Stomach (tissue), 9 donors: ENCODE data around the gene PIANP. TPM values are rescaled to one million over a fixed set of nuclear protein-coding genes. Genes with fewer than 3 reads are reported as not detected.
"Not testable (repeated sequence)": the region's sequence is repeated elsewhere in the genome, so short reads cannot be mapped to it uniquely, and the experiment has no call there.

Source experiments
- DNase-seq, 2 donors: peaks; one replicate each; pipeline versions ENCODE4 v3.0.0 to v3.0.0-alpha.2; 2013 to 2019
- H3K27ac ChIP-seq, 5 donors: fragments of 200-600 bp in 4 of 5; sonication (generic) in 4 of 5; one replicate each; pipeline ENCODE4 v1.5.1; 2013 to 2019; ENCODE audit warnings: mild to moderate bottlenecking in 1 of 5, moderate library complexity in 1 of 5
- H3K27me3 ChIP-seq, 3 donors: fragments of 200-600 bp; sonication (generic); one replicate each; pipeline ENCODE4 v1.5.1; 2017 to 2019; ENCODE audit warnings: mixed run types in 1 of 3
- H3K36me3 ChIP-seq, 4 donors: fragments of 200-600 bp; sonication (generic); 1 replicate in 3 of 4; 2 replicates in 1 of 4; pipeline ENCODE4 v1.5.1; 2016 to 2019
- H3K4me1 ChIP-seq, 4 donors: fragments of 200-600 bp; sonication (generic); one replicate each; pipeline ENCODE4 v1.5.1; 2016 to 2019
- H3K4me3 ChIP-seq, 4 donors: fragments of 200-600 bp; sonication (generic) in 3 of 4; one replicate each; pipeline ENCODE4 v1.5.1; 2016 to 2019; ENCODE audit warnings: mild to moderate bottlenecking in 1 of 4
- H3K9me3 ChIP-seq, 4 donors: fragments of 200-600 bp; sonication (generic); one replicate each; pipeline ENCODE4 v1.5.1; 2016 to 2019
- CTCF ChIP-seq, 7 experiments: fragments of 450-650 bp in 4 of 7; fragments of 200-600 bp in 3 of 7; sonication (generic) in 3 of 7; IDR thresholded peaks; one replicate each; pipeline ENCODE4 v1.5.1; 2016 to 2019; ENCODE audit warnings: antibody characterized with exemption in 7 of 7, control low read depth in 2 of 7, mild to moderate bottlenecking in 1 of 7
- EP300 ChIP-seq: sonication (generic); formaldehyde crosslinking; IDR thresholded peaks from one replicate; pipeline ENCODE4 v1.6.1; 2017; ENCODE audit warnings: antibody characterized with exemption
- POLR2A ChIP-seq, 4 donors: fragments of 450-650 bp; IDR thresholded peaks; one replicate each; pipeline ENCODE4 v1.6.1; 2016; ENCODE audit warnings: antibody characterized with exemption in 4 of 4, control low read depth in 2 of 4, mild to moderate bottlenecking in 1 of 4, moderate library complexity in 1 of 4
- POLR2AphosphoS5 ChIP-seq, 3 donors: sonication (generic); formaldehyde crosslinking; IDR thresholded peaks; one replicate each; pipeline ENCODE4 v1.6.1; 2016; ENCODE audit warnings: antibody characterized with exemption in 3 of 3
- WGBS, 5 donors: extraction: QIAGEN DNeasy Blood & Tissue Kit in 3 of 5; methylation state at CpG; one replicate each; pipeline versions ENCODE4 v1.1.5 to v1.1.7; 2013 to 2018; 5-methylcytosine and 5-hydroxymethylcytosine counted together
- intact Hi-C: fragments of 100-400 bp; cut with DNase I; formaldehyde crosslinking; loops from one replicate; pipeline ENCODE4 v1.15.1; 2023; ENCODE audit warnings: low total_unique reads
- polyA plus RNA-seq, 3 donors: library from polyadenylated mRNA; stranded (reverse); fragments of 200-250 nt; gene quantifications; one replicate each; pipeline ENCODE4 v1.2.3, GENCODE V29; 2013
- total RNA-seq, 5 donors: library from RNA; depleted of rRNA; stranded (reverse); fragments of >200 nt; gene quantifications; one replicate each; pipeline versions ENCODE4 v1.1.0 to v1.2.3, GENCODE V29; 2014 to 2016
- donor health status: healthy with polysubstance abuse.
- donor health status: Bipolar disorder and iron deficiency.
- donor health status: healthy.

Gene PIANP
- total and polyA plus RNA-seq, 8 donors: 0.14 to 1.7 (median 0.50) TPM; not detected in 3

DNA sequence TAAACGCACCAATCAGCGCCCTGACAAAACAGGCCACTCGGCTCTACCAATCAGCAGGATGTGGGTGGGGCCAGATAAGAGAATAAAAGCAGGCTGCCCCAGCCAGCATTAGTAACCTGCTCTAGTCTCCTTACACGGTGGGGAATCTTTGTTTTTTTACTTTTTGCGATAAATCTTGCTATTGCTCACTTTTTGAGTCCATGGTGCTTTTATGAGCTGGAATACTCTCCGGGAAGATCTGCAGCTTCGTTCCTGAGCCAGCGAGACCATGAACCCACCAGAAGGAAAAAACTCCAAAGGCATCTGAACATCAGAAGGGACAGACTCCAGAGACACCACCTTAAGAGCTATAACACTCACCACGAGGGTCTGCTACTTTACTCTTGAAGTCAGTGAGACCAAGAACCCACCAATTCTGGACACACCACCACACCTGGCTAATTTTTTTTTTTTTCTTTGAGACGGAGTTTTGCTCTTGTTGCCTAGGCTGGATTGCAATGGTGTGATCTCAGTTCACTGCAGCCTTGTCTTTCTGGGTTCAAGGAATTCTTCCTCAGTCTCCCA is 16.3 kb upstream of the PIANP start:
- intact Hi-C loops: no loop called here
- peaks cover 0 to 49% (median 0%) of the 10 kb centered on the region in 3 donors for H3K27me3 ChIP-seq
- no peak for DNase-seq
- H3K27ac ChIP-seq: no peak overlapping the region
- H3K9me3 ChIP-seq: no peaks in the 10 kb centered on the region
- no peak overlapping the region for H3K4me3 ChIP-seq
- H3K4me1 ChIP-seq: no peaks in the 10 kb centered on the region
- H3K36me3 ChIP-seq: no peaks in the 10 kb centered on the region
- 64 to 79% (median 73%) methylated on average over 8 to 10 of the region's 10 CpGs for WGBS, 5 donors
- TF ChIP-seq EP300 (no peak), POLR2A (IDR thresholded peaks at IDR 0.05) (no peak), POLR2AphosphoS5 (IDR thresholded peaks at IDR 0.05) (no peak), CTCF (IDR thresholded peaks at IDR 0.05) (no peak)

GRCh38 chr12:6716031-6716873 is 15.6 kb upstream of the PIANP start:
- H3K27me3 ChIP-seq: peaks cover 0 to 56% (median 0%) of the 10 kb centered on the region in 3 donors
- H3K36me3 ChIP-seq, H3K4me3 ChIP-seq, intact Hi-C loops, H3K4me1 ChIP-seq, H3K27ac ChIP-seq, DNase-seq, H3K9me3 ChIP-seq: not testable (repeated sequence)
- 83 to 91% (median 89%) methylated on average over 6 to 30 of the region's 41 CpGs for WGBS, 5 donors

DNA sequence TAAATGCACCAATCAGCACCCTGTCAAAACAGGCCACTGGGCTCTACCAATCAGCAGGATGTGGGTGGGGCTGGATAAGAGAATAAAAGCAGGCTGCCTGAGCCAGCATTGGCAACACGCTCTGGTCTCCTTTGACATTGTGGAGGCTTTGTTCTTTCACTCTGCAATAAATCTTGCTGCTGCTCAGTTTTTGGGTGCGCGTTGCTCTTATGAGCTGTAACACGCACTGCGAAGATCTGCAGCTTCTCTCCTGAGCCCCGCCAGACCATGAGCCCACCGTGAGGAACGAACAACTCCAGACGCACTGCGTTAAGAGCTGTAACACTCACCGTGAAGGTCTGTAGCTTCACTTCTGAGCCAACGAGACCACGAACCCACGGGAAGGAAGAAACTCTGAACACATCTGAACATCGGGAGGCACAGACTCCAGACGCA is 8.4 kb upstream of the PIANP start:
- Histone ChIP-seq H3K27me3 (peaks cover 0 to 94% (median 15%) of the 10 kb centered on the region in 3 donors), H3K27ac (no peak overlapping the region), H3K36me3 (no peaks in the 10 kb centered on the region), H3K4me1 (no peaks in the 10 kb centered on the region), H3K4me3 (no peak overlapping the region), H3K9me3 (no peaks in the 10 kb centered on the region)
- TF ChIP-seq POLR2A (IDR thresholded peaks at IDR 0.05) (no peak), POLR2AphosphoS5 (IDR thresholded peaks at IDR 0.05) (no peak), CTCF (IDR thresholded peaks at IDR 0.05) (no peak)
- DNase-seq: no peak
- intact Hi-C loops: no loop called here
- 80 to 84% (median 82%) methylated on average over 16 of the region's 16 CpGs for WGBS, 5 donors

- 87 to 97% (median 94%) methylated on average over 8 to 21 of the region's 21 CpGs for WGBS, 5 donors
- DNase-seq, H3K4me3 ChIP-seq, intact Hi-C loops, H3K27ac ChIP-seq, H3K36me3 ChIP-seq, H3K4me1 ChIP-seq, H3K9me3 ChIP-seq: not testable (repeated sequence)
- H3K27me3 ChIP-seq: peaks cover 0 to 94% (median 22%) of the 10 kb centered on the region in 3 donors
Measured at GRCh38 chr12:6708351-6708750, 7.7 kb upstream of the PIANP start.

GRCh38 chr12:6703631-6704030 is 3.0 kb upstream of the PIANP start:
- H3K27ac ChIP-seq: no peak overlapping the region
- H3K4me3 ChIP-seq: no peak overlapping the region
- 6 to 14% (median 11%) methylated on average over 10 of the region's 10 CpGs for whole genome bisulfite sequencing, 5 donors
- no peak for DNase-seq
- H3K9me3 ChIP-seq: no peaks in the 10 kb centered on the region
- H3K4me1 ChIP-seq: peaks cover 14 to 22% (median 18%) of the 10 kb centered on the region in 4 donors
- intact Hi-C loops: no loop called here
- peaks cover 9 to 100% (median 55%) of the 10 kb centered on the region in 3 donors for H3K27me3 ChIP-seq
- H3K36me3 ChIP-seq: no peaks in the 10 kb centered on the region
- TF ChIP-seq POLR2A (IDR thresholded peaks at IDR 0.05) (no peak), POLR2AphosphoS5 (IDR thresholded peaks at IDR 0.05) (no peak), EP300 (no peak), CTCF (IDR thresholded peaks at IDR 0.05) (no peak)
